ENCODE measurements around the gene NUDT5.

DNA sequence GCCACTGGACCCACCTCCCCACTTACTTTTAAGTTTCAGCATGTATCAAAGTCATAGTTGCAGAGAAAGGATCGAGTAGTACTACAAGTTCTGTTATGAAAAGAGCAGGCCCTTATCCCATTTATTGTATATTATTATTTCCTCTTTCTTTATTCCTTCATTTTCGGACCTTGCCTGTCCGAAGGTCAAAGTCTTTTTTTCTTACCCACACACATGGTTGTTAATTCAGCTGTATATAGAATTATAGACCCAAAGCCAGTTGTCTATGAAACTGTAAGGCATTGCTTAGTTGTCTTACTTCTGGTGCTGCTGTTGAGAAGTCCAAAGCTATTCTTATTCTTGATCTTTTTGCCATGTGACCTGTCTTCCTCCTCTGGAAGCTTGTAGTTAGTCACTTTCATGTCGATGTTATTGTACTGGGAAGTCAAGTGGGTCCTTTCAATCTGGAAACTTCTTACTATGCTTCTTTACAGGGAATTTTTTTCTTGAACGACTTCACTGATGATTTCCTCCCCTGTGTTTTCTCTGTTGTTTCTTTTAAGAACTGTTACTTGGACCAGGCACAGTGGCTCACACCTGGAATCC lies 8.3 kb downstream of the NUDT5 start:
- TF ChIP-seq, protein P1, sequence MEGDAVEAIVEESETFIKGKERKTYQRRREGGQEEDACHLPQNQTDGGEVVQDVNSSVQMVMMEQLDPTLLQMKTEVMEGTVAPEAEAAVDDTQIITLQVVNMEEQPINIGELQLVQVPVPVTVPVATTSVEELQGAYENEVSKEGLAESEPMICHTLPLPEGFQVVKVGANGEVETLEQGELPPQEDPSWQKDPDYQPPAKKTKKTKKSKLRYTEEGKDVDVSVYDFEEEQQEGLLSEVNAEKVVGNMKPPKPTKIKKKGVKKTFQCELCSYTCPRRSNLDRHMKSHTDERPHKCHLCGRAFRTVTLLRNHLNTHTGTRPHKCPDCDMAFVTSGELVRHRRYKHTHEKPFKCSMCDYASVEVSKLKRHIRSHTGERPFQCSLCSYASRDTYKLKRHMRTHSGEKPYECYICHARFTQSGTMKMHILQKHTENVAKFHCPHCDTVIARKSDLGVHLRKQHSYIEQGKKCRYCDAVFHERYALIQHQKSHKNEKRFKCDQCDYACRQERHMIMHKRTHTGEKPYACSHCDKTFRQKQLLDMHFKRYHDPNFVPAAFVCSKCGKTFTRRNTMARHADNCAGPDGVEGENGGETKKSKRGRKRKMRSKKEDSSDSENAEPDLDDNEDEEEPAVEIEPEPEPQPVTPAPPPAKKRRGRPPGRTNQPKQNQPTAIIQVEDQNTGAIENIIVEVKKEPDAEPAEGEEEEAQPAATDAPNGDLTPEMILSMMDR (IDR thresholded peaks at IDR 0.05) = no peak
- TF ChIP-seq POLR2AphosphoS5 (IDR thresholded peaks at IDR 0.05) (no peak), EP300 (IDR thresholded peaks at IDR 0.05) (no peak), POLR2A (IDR thresholded peaks at IDR 0.05) (no peak)

Measured in gastroesophageal sphincter (tissue), 3 donors.